GM23338 (cell line): ENCODE results near the gene A2ML1. TPM values are rescaled to one million over a fixed set of nuclear protein-coding genes. Genes with fewer than 3 reads are reported as not detected.
"Not testable (repeated sequence)": the region's sequence is repeated elsewhere in the genome, so short reads cannot be mapped to it uniquely, and the experiment has no call there.

Experiments
- ATAC-seq: fragments of 200-7000 bp; cut with Tn5 transposase; 3 replicates; pipeline ENCODE4 v1.9.1; 2020
- DNase-seq: peaks from one replicate; pipeline ENCODE4 v3.0.0-alpha.2; 2015; ENCODE audit warnings: low spot score
- H2AFZ ChIP-seq: fragments of 200-600 bp; sonication (generic); 2 replicates; pipeline ENCODE4 v1.8.0; 2016; ENCODE audit warnings: antibody characterized with exemption, mild to moderate bottlenecking, moderate library complexity
- H3F3A ChIP-seq: fragments of 200-600 bp; sonication (generic); replicated peaks from 2 replicates; pipeline ENCODE4 v1.8.0; 2017; ENCODE audit warnings: antibody characterized with exemption, mixed run types, low read depth
- H3K27ac ChIP-seq: fragments of 200-600 bp; sonication (generic); 2 replicates; pipeline ENCODE4 v1.6.1; 2016; ENCODE audit warnings: low read depth
- H3K27me3 ChIP-seq: fragments of 200-600 bp; sonication (generic); 2 replicates; pipeline ENCODE4 v1.8.0; 2016; ENCODE audit warnings: mild to moderate bottlenecking, mixed run types, moderate library complexity; ENCODE audit not compliant: insufficient read depth
- H3K36me3 ChIP-seq: fragments of 200-600 bp; sonication (generic); 2 replicates; pipeline ENCODE4 v1.8.0; 2016; ENCODE audit warnings: mild to moderate bottlenecking; ENCODE audit not compliant: insufficient read depth
- H3K4me1 ChIP-seq: fragments of 200-600 bp; sonication (generic); 2 replicates; pipeline ENCODE4 v1.8.0; 2016; ENCODE audit warnings: mild to moderate bottlenecking, moderate library complexity; ENCODE audit not compliant: insufficient read depth
- H3K4me2 ChIP-seq: fragments of 200-600 bp; sonication (generic); 2 replicates; pipeline ENCODE4 v1.7.1; 2017; ENCODE audit warnings: mixed run types
- H3K4me3 ChIP-seq: fragments of 200-600 bp; sonication (generic); 2 replicates; pipeline ENCODE4 v1.6.1; 2016; ENCODE audit warnings: mixed run types
- H3K79me2 ChIP-seq: fragments of 200-600 bp; sonication (generic); replicated peaks from 2 replicates; pipeline ENCODE4 v1.8.0; 2017; ENCODE audit warnings: mild to moderate bottlenecking; ENCODE audit not compliant: insufficient read depth
- H3K9me2 ChIP-seq: fragments of 200-600 bp; sonication (generic); 2 replicates; pipeline ENCODE4 v1.8.0; 2017; ENCODE audit not compliant: insufficient read depth
- H4K20me1 ChIP-seq: fragments of 200-600 bp; sonication (generic); replicated peaks from 2 replicates; pipeline ENCODE4 v1.8.0; 2017; ENCODE audit warnings: mild to moderate bottlenecking; ENCODE audit not compliant: insufficient read depth
- H3K27ac Mint-ChIP-seq: 2 replicates; pipeline ENCODE4 v1.8.0; 2020; ENCODE audit warnings: inconsistent platforms, mild to moderate bottlenecking, moderate library complexity, mixed read lengths
- H3K27me3 Mint-ChIP-seq: 3 replicates; pipeline ENCODE4 v1.8.0; 2022; ENCODE audit warnings: low read depth, mild to moderate bottlenecking, moderate library complexity, mixed read lengths, inconsistent platforms; ENCODE audit not compliant: insufficient read depth, poor library complexity
- H3K36me3 Mint-ChIP-seq: 3 replicates; pipeline ENCODE4 v1.8.0; 2021; ENCODE audit warnings: low read depth, mild to moderate bottlenecking, inconsistent platforms, moderate library complexity, mixed read lengths
- H3K4me1 Mint-ChIP-seq: 3 replicates; pipeline ENCODE4 v1.8.0; 2020; ENCODE audit warnings: mild to moderate bottlenecking, inconsistent platforms, mixed read lengths
- H3K4me3 Mint-ChIP-seq: 3 replicates; pipeline ENCODE4 v1.8.0; 2021; ENCODE audit warnings: moderate library complexity, mild to moderate bottlenecking, inconsistent platforms, mixed read lengths
- H3K9me3 Mint-ChIP-seq: 3 replicates; pipeline ENCODE4 v1.8.0; 2020; ENCODE audit warnings: moderate library complexity, mild to moderate bottlenecking, inconsistent platforms, mixed read lengths
- CREB1 ChIP-seq: fragments of 250-450 bp; sonication (Bioruptor Pico); IDR thresholded peaks from 2 replicates; pipeline ENCODE4 v1.5.0; 2020; ENCODE audit warnings: low read depth, mild to moderate bottlenecking, moderate library complexity
- CTCF ChIP-seq, 2 experiments: fragments of 200-600 bp in 1 of 2; sonication (generic) in 1 of 2; conservative IDR thresholded peaks; 2 replicates each; pipeline versions ENCODE4 v1.5.1 to v1.6.1; 2016 to 2017; ENCODE audit warnings: antibody characterized with exemption in 2 of 2, low read depth in 2 of 2, mild to moderate bottlenecking in 2 of 2, moderate library complexity in 1 of 2
- EZH2 ChIP-seq: fragments of 200-600 bp; sonication (generic); IDR thresholded peaks from one replicate; pipeline ENCODE4 v1.8.0; 2017; ENCODE audit warnings: antibody characterized with exemption, mild to moderate bottlenecking, low read depth; ENCODE audit not compliant: unreplicated experiment
- NANOG ChIP-seq: IDR thresholded peaks from 2 replicates; pipeline ENCODE4 v1.6.1; 2016; ENCODE audit warnings: antibody characterized with exemption, borderline replicate concordance
- POLR2AphosphoS5 ChIP-seq: IDR thresholded peaks from 2 replicates; pipeline ENCODE4 v1.6.1; 2016; ENCODE audit warnings: antibody characterized with exemption, low read depth
- STAT1 ChIP-seq: IDR thresholded peaks from one replicate; pipeline ENCODE4 v1.6.1; 2016; ENCODE audit warnings: antibody characterized with exemption; ENCODE audit not compliant: unreplicated experiment
- ZNF331 ChIP-seq: fragments of 250-450 bp; sonication (Bioruptor Pico); IDR thresholded peaks from 2 replicates; pipeline ENCODE4 v1.5.0; 2020; ENCODE audit warnings: low read depth, mild to moderate bottlenecking, moderate library complexity
- polyA plus RNA-seq: library from polyadenylated mRNA; unstranded; fragments of >200 nt; fragmentation: Nextera tagmentation; extraction: Ambion mirVana; gene quantifications from 2 replicates; pipeline ENCODE4 v1.2.1, GENCODE V29; 2016
- total RNA-seq: library from RNA; depleted of rRNA; stranded (reverse); fragments of >200 nt; shearing (Covaris generic); gene quantifications from 2 replicates; pipeline ENCODE4 v1.2.3, GENCODE V29; 2014
- TF ChIP-seq, protein P1 (sequence below): IDR thresholded peaks from one replicate; pipeline ENCODE4 v1.6.1; 2018; ENCODE audit warnings: antibody characterized with exemption; ENCODE audit not compliant: unreplicated experiment

The A2ML1 gene
- total and polyA plus RNA-seq, 2 experiments from 2014 or later: 3.8 to 6.0 TPM

GRCh38 chr12:8810112-8810511, 12.3 kb upstream of the A2ML1 start:
- H3F3A ChIP-seq, ATAC-seq, H3K4me3 ChIP-seq, H4K20me1 ChIP-seq, H2AFZ ChIP-seq, H3K9me3 Mint-ChIP-seq, H3K27me3 ChIP-seq, H3K79me2 ChIP-seq, H3K9me2 ChIP-seq, H3K36me3 ChIP-seq, H3K36me3 Mint-ChIP-seq: not testable (repeated sequence)
- Mint-ChIP-seq H3K4me3 (peak overlapping the region; percentile 8; the same call in 1 of the 3 replicates), H3K4me1 (peaks cover 63% of the 10 kb centered on the region), H3K27ac (peak overlapping the region; percentile 98), H3K27me3 (peaks cover 13% of the 10 kb centered on the region)
- peak; percentile 90 for TF ChIP-seq NANOG
- TF ChIP-seq CREB1 (CRISPR knock-in tag): peak; percentile 64
- Histone ChIP-seq H3K27ac (peak overlapping the region; percentile 94), H3K4me2 (peak overlapping the region; percentile 24; the same call in 1 of the 2 replicates), H3K4me1 (peaks cover 49% of the 10 kb centered on the region)
- DNase-seq: peak; percentile 47

DNA sequence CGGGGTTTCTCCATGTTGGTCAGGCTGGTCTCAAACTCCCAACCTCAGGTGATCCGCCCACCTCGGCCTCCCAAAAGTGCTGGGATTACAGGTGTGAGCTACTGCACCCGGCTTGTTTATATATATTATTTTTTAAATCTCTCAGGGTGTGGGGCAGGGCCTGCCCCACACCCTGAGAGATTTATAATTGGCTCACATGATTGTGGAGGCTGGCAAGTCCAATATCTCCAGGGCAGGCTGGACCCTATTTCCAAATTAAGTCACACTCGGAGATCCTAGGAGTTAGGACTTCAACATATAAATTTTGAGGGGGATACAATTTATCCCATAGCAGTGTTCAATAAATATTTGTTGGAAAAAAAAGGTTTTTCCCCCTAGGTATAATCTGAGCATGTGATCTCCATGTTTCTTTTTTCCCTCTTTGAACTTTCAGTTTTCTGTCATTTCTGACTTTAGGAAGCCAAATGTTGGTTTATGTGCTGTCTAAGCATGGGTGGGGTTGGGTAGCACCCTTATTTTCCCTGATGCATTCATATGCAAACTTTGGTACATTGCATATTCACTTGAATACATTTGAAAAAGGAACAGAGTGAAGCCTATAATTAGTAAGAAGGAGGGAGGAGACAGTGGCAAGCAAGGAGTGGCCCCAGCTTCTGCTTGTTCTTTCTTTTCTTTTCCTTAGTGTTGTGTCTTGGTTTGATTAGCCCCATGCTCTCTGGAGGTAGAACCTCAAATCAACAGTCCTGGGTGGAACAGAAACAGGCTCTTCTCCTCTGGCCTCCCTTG, 8.7 kb upstream of the A2ML1 start:
- Histone ChIP-seq H3K4me3 (peak overlapping the region; percentile 32), H3K27me3 (no peaks in the 10 kb centered on the region), H3K9me2 (no peaks in the 10 kb centered on the region), H3K27ac (peak overlapping the region; percentile 98), H2AFZ (no peak overlapping the region), H3K4me2 (peak overlapping the region; percentile 56), H4K20me1 (no peaks in the 10 kb centered on the region), H3F3A (peaks cover 10% of the 10 kb centered on the region; the same call in 1 of the 2 replicates), H3K79me2 (no peaks in the 10 kb centered on the region), H3K36me3 (no peaks in the 10 kb centered on the region), H3K4me1 (peaks cover 47% of the 10 kb centered on the region)
- Mint-ChIP-seq H3K4me1 (peaks cover 53% of the 10 kb centered on the region), H3K36me3 (no peaks in the 10 kb centered on the region), H3K9me3 (no peaks in the 10 kb centered on the region; the same call in 1 of the 3 replicates), H3K4me3 (no peak overlapping the region; the same call in 2 of the 3 replicates), H3K27me3 (peaks cover 14% of the 10 kb centered on the region), H3K27ac (peak overlapping the region; percentile 93)
- no peak; a peak in 1 of 4 replicates for TF ChIP-seq CTCF (conservative IDR thresholded peaks at IDR 0.05; ENCODE audit: low read depth in 2 of 2)
- TF ChIP-seq POLR2AphosphoS5: peak; percentile 85
- TF ChIP-seq NANOG: peak; percentile 48; the same call in 1 of the 2 replicates
- DNase-seq: peak; percentile 32
- peak; percentile 36 for ATAC-seq

DNA sequence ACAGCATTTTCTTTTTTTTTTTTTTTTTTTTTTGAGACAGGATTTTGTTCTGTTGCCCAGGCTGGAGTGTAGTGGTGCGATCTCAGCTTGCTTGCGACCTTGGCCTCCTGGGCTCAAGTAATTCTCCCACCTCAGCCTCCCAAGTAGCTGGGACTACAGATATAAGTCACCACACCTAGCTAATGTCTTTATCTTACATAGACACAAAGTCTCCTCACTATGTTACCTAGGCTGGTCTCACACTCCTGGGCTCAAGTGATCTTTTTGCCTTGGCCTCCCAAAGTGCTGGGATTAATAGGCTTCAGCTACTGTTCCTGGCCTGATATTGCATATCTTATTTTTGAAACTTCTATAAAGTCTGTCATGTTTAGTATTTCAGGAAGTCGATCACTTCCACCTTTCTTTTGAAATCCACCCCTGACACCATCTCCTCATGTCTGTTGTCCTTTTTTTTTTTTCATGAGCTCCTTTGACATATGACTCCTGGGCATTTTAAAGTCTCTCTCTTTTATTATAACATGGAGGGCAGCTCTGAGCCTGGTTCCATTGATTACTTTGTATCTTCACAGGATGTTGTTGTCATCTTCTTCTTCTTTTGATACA, 5.9 kb upstream of the A2ML1 start:
- Mint-ChIP-seq H3K27ac (0 out of 2 replicates have a peak overlapping the region, but pooled peaks have one; percentile 1), H3K27me3 (peaks cover 18% of the 10 kb centered on the region), H3K4me1 (peaks cover 51% of the 10 kb centered on the region), H3K36me3 (0 out of 3 replicates have a peak, but pooled peaks cover 4% of the 10 kb centered on the region), H3K4me3 (no peak overlapping the region), H3K9me3 (no peaks in the 10 kb centered on the region; the same call in 1 of the 3 replicates)
- DNase-seq (no peak), ATAC-seq (no peak)
- Histone ChIP-seq H3F3A (peaks cover 15% of the 10 kb centered on the region), H3K4me3 (no peak overlapping the region), H3K27me3 (no peaks in the 10 kb centered on the region), H3K4me2 (no peak overlapping the region), H3K9me2 (no peaks in the 10 kb centered on the region), H2AFZ (no peak overlapping the region), H3K4me1 (peaks cover 42% of the 10 kb centered on the region), H3K27ac (peak overlapping the region; percentile 39; the same call in 1 of the 2 replicates), H3K36me3 (no peaks in the 10 kb centered on the region), H3K79me2 (no peaks in the 10 kb centered on the region; the same call in 1 of the 2 replicates), H4K20me1 (no peaks in the 10 kb centered on the region)
- TF ChIP-seq CTCF (conservative IDR thresholded peaks at IDR 0.05; ENCODE audit: low read depth in 2 of 2) (no peak), CREB1 (CRISPR knock-in tag) (no peak), ZNF331 (CRISPR knock-in tag) (no peak), EZH2 (no peak), NANOG (no peak), POLR2AphosphoS5 (no peak), STAT1 (no peak)
- TF ChIP-seq, protein P1, sequence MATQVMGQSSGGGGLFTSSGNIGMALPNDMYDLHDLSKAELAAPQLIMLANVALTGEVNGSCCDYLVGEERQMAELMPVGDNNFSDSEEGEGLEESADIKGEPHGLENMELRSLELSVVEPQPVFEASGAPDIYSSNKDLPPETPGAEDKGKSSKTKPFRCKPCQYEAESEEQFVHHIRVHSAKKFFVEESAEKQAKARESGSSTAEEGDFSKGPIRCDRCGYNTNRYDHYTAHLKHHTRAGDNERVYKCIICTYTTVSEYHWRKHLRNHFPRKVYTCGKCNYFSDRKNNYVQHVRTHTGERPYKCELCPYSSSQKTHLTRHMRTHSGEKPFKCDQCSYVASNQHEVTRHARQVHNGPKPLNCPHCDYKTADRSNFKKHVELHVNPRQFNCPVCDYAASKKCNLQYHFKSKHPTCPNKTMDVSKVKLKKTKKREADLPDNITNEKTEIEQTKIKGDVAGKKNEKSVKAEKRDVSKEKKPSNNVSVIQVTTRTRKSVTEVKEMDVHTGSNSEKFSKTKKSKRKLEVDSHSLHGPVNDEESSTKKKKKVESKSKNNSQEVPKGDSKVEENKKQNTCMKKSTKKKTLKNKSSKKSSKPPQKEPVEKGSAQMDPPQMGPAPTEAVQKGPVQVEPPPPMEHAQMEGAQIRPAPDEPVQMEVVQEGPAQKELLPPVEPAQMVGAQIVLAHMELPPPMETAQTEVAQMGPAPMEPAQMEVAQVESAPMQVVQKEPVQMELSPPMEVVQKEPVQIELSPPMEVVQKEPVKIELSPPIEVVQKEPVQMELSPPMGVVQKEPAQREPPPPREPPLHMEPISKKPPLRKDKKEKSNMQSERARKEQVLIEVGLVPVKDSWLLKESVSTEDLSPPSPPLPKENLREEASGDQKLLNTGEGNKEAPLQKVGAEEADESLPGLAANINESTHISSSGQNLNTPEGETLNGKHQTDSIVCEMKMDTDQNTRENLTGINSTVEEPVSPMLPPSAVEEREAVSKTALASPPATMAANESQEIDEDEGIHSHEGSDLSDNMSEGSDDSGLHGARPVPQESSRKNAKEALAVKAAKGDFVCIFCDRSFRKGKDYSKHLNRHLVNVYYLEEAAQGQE: no peak
